Left lung (tissue), 10 donors: ENCODE measurements around the gene AREG. TPM values are rescaled to one million over a fixed set of nuclear protein-coding genes. Genes with fewer than 3 reads are reported as not detected.

Experiments
- ATAC-seq: fragments of 200-7000 bp; cut with Tn5 transposase; one replicate; pipeline ENCODE4 v1.9.1; 2020; ENCODE audit warnings: moderate library complexity
- DNase-seq, 4 donors: peaks; one replicate each; pipeline ENCODE4 v3.0.0-alpha.2; 2013 to 2020
- H3K27ac ChIP-seq, 2 donors: fragments of 200-600 bp; sonication (generic) in 1 of 2; one replicate each; pipeline versions ENCODE4 v1.5.0 to v1.8.0; 2020 to 2021
- H3K27me3 ChIP-seq, 2 donors: fragments of 200-600 bp; sonication (generic) in 1 of 2; one replicate each; pipeline versions ENCODE4 v1.5.0 to v1.8.0; 2020 to 2021
- H3K36me3 ChIP-seq, 2 donors: fragments of 200-600 bp; sonication (generic) in 1 of 2; one replicate each; pipeline versions ENCODE4 v1.5.0 to v1.8.0; 2020 to 2021
- H3K4me1 ChIP-seq, 2 donors: fragments of 200-600 bp; one replicate each; pipeline ENCODE4 v1.8.0; 2021
- H3K4me3 ChIP-seq, 2 donors: fragments of 200-600 bp; sonication (generic) in 1 of 2; one replicate each; pipeline versions ENCODE4 v1.5.0 to v1.8.0; 2020 to 2021; ENCODE audit warnings: mild to moderate bottlenecking in 1 of 2
- H3K9me3 ChIP-seq, 2 donors: fragments of 200-600 bp; sonication (generic) in 1 of 2; one replicate each; pipeline versions ENCODE4 v1.5.0 to v1.8.0; 2020 to 2021
- CTCF ChIP-seq, 2 donors: fragments of 200-600 bp; sonication (generic) in 1 of 2; IDR thresholded peaks; one replicate each; pipeline versions ENCODE4 v1.5.0 to v1.8.0; 2021; ENCODE audit warnings: antibody characterized with exemption in 2 of 2
- intact Hi-C, 2 donors: fragments of 100-400 bp; cut with DNase I; formaldehyde crosslinking; loops; one replicate each; pipeline versions ENCODE4 v1.11.2 to v1.14.2; 2022
- polyA plus RNA-seq, 6 donors: library from polyadenylated mRNA; unstranded; fragments of 120-200 nt; gene quantifications; one replicate each; pipeline ENCODE4 v1.2.1, GENCODE V29; 2013; ENCODE audit not compliant: insufficient read length in 6 of 6
- total RNA-seq, 2 donors: library from RNA; stranded (reverse); fragmentation: NEBNext Ultra II Directional; extraction: Animal tissue kit (Norgen Biotek cat#: 25700); gene quantifications; one replicate each; pipeline ENCODE4 v1.2.1, GENCODE V29; 2021
- donor health status: DM: no; HTN: yes; CAD: no.
- donor health status: DM: no; HTN: no; CAD: no.

AREG gene
- total and polyA plus RNA-seq, 8 donors = 0.90 to 130 (median 1.8) TPM

DNA sequence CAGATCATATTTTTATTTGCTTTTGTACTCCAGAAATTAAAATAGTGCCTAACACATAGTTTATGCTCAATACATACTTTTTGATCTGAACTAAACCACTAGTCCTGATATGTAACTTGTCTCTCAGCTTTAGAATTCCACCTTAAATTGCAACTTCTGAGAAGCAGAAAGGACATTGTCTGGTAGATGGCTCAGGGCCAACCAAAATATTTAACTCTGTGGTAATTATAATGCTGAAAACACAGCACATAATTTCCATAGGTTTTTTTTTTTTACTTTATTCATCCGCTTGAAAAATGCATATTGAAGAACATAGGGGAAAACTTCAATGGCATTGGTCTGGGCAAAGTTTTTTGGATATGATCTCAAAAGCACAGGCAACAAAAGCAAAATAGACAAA lies 59.3 kb downstream of the AREG start:
- no peak for ATAC-seq
- Histone ChIP-seq H3K27ac (no peak overlapping the region), H3K27me3 (no peaks in the 10 kb centered on the region), H3K4me3 (no peak overlapping the region), H3K36me3 (no peaks in the 10 kb centered on the region), H3K9me3 (no peaks in the 10 kb centered on the region), H3K4me1 (peaks cover 3 to 5% of the 10 kb centered on the region in 2 donors)
- TF ChIP-seq CTCF (IDR thresholded peaks at IDR 0.05) = no peak
- DNase-seq = peak in 1 of 4 donors; percentile 9
- intact Hi-C loops = no loop called here

Other genes starting within 250 kb of the AREG start
- under 1 TPM in 1 of 2 donors, not detected in 1; 0.92 TPM for gene EPGN, start 136.7 kb upstream of the AREG start, total RNA-seq
- gene EPGN, start 136.7 kb upstream of the AREG start, polyA plus RNA-seq = under 1 TPM in 1 of 6 donors, not detected in 5; 0.24 TPM
- gene EREG, start 80.0 kb upstream of the AREG start, total RNA-seq = 1 to 10 TPM in 1 of 2 donors, under 1 TPM in 1; 0.68 to 3.6 TPM
- gene EREG, start 80.0 kb upstream of the AREG start, polyA plus RNA-seq = under 1 TPM; 0.14 to 0.64 (median 0.21) TPM